NCI-H345 treated with DMSO at 0.1 percent for 48 hours (cell line): ENCODE results near the gene BCOR.

Experiments
- DNase-seq: peaks from one replicate; lab custom pipeline; 2025; ENCODE audit not compliant: unreplicated experiment; lab: John Stamatoyannopoulos, UW

Gene BCOR

DNA sequence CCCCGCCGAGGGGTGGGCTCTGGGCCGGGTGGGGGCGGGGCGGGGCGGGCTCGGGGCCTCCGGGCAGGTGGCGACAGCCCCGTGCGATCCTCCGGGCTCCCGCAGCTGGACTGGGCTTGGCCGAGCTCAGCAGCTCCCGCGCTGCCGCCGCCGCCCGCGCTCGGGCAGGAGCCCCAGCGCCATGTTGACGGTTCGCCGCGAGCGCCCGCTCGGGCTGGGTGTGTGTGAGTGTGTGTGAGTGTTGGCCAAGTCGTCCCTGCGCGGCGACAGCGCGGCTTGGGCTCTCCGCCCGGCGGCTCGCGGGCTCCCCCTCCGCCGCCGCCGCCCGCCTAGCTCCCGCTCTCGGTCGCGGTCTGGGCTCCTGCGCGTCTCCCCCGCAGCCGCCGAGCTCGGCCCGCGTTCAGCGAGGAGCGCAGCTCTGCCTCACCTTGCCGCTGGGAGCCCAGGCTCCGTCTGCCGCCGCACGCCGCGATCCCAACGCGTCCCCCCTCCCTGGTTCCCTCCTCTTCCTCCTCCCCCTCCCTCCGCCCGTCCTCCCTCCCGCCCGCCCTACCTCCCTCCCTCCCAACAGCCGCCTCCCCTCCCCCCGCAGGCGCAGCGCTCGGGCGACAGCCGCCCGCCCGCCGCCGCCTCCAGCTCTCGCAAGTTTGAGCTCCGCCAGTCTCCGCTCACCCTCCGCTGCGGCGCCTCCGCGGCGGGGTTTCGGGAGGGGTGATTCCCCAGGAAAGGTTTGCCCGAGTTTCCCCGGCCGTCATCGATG is at the start of gene BCOR:
TSS of gene BCOR (minus strand) at position 455 of the 760 bp plus-strand sequence. CDS start 20,029 bp downstream, outside the sequence.
- DNase-seq = no peak

GRCh38 chrX:40147126-40147952 is 49.6 kb upstream of the BCOR start:
- no peak for DNase-seq

- DNase-seq = no peak
These were observed 48.7 kb upstream of the BCOR start for GRCh38 chrX:40146262-40147125.

GRCh38 chrX:40145923-40146261 is 48.1 kb upstream of the BCOR start:
- no peak for DNase-seq

DNA sequence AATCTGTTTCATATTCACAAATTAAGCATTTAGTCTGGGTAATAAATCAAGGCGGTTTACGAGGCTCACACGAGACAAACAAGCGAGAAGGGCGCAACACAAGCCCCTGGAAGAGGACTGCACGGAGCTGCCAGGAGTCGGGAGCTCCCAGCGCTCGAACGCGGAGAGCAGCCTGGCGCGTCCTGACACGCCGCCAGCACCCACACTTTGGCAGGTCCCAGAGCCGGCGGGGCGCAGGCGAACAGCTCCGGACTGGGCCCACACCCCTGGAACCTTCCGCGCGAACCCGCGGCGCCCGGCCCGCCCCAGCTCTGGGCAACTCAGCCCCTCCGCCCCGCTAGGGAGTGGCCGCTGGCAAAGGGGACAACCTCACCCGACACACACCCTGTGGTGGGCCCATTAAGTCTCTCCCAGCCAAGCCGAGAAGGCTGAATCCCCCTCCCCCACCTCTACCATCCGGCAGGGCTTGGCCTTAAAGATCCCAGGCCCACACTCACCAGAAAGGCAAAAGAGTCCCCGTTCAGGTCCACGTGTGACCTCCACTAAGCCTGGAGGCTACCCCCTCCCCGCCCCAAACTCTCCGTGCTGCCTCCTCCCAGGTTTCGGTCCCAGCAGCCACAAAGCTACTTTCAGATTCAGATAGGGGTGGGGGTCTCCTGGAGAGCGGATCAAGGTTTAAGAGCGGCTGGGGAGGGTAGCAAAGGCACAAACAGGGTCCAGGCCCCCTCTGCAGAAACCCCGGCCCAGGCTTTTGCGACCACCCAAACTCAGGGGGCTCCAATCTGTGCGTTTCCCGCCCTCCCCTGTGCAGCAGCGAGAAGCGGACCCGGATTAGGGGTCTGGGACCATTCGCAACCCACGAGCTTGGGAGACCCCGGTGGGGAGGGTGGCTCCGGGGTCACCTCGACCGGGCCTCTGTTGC is 47.5 kb upstream of the BCOR start:
- no peak for DNase-seq

GRCh38 chrX:40144576-40144975 is 46.8 kb upstream of the BCOR start:
- no peak for DNase-seq

GRCh38 chrX:40143987-40144386 is 46.2 kb upstream of the BCOR start:
- no peak for DNase-seq

GRCh38 chrX:40143001-40143400 is 45.2 kb upstream of the BCOR start:
- DNase-seq = no peak

- DNase-seq = no peak
These were observed 44.7 kb upstream of the BCOR start for GRCh38 chrX:40142417-40142816.

GRCh38 chrX:40140706-40141499 is 43.1 kb upstream of the BCOR start:
- no peak for DNase-seq

GRCh38 chrX:40132751-40133150 is 35.0 kb upstream of the BCOR start:
- DNase-seq = no peak

DNA sequence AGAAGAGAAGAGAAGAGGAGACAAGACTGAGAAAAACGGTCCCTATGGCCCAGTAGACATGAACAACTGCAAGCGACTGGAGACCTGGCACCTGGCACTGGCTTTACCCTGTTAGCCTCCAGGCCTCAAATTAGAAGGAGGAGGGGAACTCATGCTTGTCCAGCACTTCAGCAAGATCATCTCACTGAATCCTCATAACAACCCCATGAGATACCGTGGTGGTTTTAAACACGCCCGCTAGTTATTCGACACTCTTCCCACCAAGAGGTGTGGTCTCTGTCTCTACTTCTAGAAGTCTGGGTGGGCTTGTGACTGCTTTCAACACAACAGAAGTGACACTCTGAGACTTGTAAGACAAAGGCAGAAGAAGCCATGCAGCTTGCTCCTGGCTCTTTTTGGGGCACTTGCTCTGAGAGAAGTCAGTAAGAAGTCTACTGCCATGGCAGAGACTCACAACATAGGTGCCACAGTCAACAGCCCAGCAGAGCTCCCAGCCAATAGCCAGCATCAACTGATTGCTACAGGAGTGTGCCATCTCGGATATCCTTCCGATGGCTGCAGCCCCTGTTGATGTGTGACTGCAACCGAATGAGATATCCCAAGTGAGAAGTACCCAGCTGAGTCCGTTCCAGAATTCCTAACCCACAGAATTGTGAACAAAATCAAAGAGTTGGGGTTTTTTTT is 34.0 kb upstream of the BCOR start:
- DNase-seq = no peak

DNA sequence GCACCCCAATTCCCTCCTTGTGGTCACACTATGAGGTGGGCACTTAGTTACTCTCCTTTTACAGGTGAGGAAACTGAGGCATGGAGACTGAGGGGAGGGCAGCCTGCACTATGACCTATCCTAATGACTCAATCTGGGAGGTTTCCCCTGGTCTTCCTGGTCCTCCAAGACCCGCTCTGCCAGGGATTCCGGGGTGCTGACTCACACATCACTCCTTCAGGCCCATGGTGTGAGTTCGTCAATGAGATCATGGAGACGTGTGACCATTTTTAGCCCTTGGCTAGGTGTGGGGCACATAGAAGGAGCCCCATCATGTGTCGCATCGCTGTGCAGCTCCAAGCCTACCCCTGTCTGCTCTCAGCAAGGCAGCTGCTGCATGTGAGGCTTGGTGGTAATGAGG is 32.4 kb upstream of the BCOR start:
- no peak for DNase-seq

DNA sequence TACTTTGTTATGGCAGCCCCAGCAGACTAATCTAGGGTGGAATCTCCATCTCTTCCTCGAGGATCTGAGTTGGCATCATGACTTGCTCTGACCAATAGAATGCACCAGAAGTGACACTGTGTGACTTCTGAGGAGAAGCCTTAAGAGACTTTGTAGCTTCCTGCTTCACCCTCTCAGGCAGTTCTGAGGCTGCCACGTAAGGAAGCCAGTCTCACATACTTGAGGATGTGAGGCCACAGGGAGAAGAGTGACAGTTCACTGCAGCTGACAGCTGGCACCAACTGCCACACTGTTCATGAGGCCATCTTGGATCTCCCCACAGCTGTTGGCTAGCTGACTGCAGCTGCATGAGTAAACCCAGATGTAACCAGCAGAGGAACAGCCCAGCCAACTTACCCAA is 29.3 kb upstream of the BCOR start:
- DNase-seq = no peak

GRCh38 chrX:40122487-40122886 is 24.7 kb upstream of the BCOR start:
- DNase-seq = no peak

- DNase-seq = no peak
These were observed 23.9 kb upstream of the BCOR start for GRCh38 chrX:40121618-40122017.

- no peak for DNase-seq
These were observed 23.3 kb upstream of the BCOR start for GRCh38 chrX:40120838-40121580.

- no peak for DNase-seq
These were observed 20.0 kb upstream of the BCOR start for GRCh38 chrX:40117715-40118285.
